HFFc6 (cell line): ENCODE results near the gene AUTS2. TPM values are rescaled to one million over a fixed set of nuclear protein-coding genes. Genes with fewer than 3 reads are reported as not detected.

ENCODE experiments used
- DNase-seq: peaks from one replicate; pipeline ENCODE4 v3.0.0-alpha.2; 2018
- H3K27ac Mint-ChIP-seq: 2 replicates; pipeline ENCODE4 v1.8.0; 2020; ENCODE audit warnings: mild to moderate bottlenecking, mixed read lengths
- H3K27me3 Mint-ChIP-seq: 2 replicates; pipeline ENCODE4 v1.8.0; 2021; ENCODE audit warnings: mild to moderate bottlenecking, moderate library complexity, mixed read lengths; ENCODE audit not compliant: insufficient read depth
- H3K36me3 Mint-ChIP-seq: 2 replicates; pipeline ENCODE4 v1.8.0; 2021; ENCODE audit warnings: low read depth, mixed read lengths
- H3K4me1 Mint-ChIP-seq: 2 replicates; pipeline ENCODE4 v1.8.0; 2020; ENCODE audit warnings: low read depth, mixed read lengths
- H3K4me3 Mint-ChIP-seq: 2 replicates; pipeline ENCODE4 v1.8.0; 2020; ENCODE audit warnings: mild to moderate bottlenecking, moderate library complexity, mixed read lengths
- H3K9me3 Mint-ChIP-seq: 2 replicates; pipeline ENCODE4 v1.8.0; 2020; ENCODE audit warnings: mild to moderate bottlenecking, mixed read lengths
- total RNA-seq, 6 experiments: library from RNA; stranded (reverse); fragmentation: NEBNext Ultra II Directional; extraction: Animal tissue kit (Norgen Biotek cat#: 25700); gene quantifications; 2 replicates in 1 of 6; 3 replicates in 5 of 6; pipeline ENCODE4 v1.2.3, GENCODE V29; 2021
- TF ChIP-seq, protein P1 (sequence below): fragments of 200-600 bp; sonication (generic); IDR thresholded peaks from 2 replicates; pipeline ENCODE4 v1.5.0; 2021; ENCODE audit warnings: antibody characterized with exemption, mild to moderate bottlenecking

Gene AUTS2
- total RNA-seq, 6 experiments from 2014 or later: 0.02 to 0.19 (median 0.16) TPM; not detected in 2

DNA sequence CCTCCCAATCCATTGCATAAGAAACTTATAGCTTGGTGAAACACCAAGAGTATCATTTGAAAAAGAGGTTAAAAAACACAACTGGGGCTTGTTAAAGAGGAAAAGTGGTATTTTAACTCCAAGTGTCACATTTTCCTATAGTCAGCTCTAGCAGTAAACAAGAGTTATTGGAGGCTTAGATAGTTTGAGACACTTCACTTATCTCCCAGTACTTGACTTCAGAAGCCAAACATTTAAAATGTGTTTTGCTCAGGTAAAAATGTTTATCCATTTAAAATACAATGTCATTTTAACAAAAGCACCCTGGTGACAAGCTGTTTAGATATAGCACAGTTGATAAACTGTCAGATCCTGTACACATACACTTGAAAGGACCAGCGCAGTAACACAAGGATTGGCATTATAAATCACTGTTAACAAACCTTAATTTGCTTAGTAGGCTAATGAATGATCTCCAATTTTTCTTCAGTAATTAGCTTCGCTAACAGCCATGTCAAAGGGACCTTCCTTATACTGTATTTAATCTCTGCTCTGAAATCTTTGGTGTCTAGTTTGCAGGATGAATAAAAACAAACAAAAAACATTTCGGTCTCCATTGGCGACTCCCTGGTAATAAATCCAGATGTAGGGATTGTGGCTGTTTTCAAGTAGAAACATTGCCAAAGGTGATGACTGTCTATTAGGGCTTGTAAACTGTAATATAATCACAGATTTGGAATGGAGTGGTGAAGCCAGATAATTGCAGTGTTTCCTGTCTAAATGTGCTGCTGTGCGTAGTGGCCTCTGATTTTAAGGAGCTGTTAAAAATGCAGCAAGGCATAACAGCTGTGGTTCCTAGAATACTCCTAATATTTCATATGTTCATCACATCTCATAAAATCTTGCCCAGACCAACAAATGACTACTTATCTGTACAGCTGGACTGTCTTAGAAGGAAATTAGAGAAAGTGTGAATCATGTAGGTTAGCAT, 545.1 kb downstream of the AUTS2 start:
- no peak for DNase-seq
- Mint-ChIP-seq H3K27ac (no peak overlapping the region), H3K36me3 (no peaks in the 10 kb centered on the region), H3K9me3 (peaks cover 58% of the 10 kb centered on the region), H3K27me3 (no peaks in the 10 kb centered on the region; the same call in 1 of the 2 replicates), H3K4me1 (no peaks in the 10 kb centered on the region), H3K4me3 (no peak overlapping the region)
- TF ChIP-seq, protein P1, sequence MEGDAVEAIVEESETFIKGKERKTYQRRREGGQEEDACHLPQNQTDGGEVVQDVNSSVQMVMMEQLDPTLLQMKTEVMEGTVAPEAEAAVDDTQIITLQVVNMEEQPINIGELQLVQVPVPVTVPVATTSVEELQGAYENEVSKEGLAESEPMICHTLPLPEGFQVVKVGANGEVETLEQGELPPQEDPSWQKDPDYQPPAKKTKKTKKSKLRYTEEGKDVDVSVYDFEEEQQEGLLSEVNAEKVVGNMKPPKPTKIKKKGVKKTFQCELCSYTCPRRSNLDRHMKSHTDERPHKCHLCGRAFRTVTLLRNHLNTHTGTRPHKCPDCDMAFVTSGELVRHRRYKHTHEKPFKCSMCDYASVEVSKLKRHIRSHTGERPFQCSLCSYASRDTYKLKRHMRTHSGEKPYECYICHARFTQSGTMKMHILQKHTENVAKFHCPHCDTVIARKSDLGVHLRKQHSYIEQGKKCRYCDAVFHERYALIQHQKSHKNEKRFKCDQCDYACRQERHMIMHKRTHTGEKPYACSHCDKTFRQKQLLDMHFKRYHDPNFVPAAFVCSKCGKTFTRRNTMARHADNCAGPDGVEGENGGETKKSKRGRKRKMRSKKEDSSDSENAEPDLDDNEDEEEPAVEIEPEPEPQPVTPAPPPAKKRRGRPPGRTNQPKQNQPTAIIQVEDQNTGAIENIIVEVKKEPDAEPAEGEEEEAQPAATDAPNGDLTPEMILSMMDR: no peak

DNA sequence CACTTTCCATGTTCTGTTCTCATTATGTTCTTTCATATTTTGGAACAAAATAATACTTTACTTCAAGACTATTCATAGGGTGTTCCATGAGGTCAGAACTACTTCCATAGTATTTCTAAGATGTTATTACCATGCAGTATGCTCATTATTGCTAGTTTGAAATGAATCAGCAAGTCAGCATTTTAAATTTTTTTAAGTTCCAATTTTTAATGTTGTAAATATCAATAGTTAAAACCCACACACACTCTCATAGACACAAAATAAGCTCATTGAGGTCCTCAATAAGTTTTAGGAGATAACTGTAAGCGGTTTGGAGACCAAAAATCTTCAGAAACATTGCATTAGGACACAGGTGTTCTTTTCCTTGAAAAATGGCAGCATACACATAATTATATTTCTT, 550.7 kb downstream of the AUTS2 start:
- DNase-seq: no peak
- no peak overlapping the region for H3K4me3 Mint-ChIP-seq
- H3K36me3 Mint-ChIP-seq: no peaks in the 10 kb centered on the region
- peaks cover 61% of the 10 kb centered on the region for H3K9me3 Mint-ChIP-seq
- TF ChIP-seq, protein P1: no peak
- no peaks in the 10 kb centered on the region for H3K4me1 Mint-ChIP-seq
- no peaks in the 10 kb centered on the region; the same call in 1 of the 2 replicates for H3K27me3 Mint-ChIP-seq
- H3K27ac Mint-ChIP-seq: no peak overlapping the region

DNA sequence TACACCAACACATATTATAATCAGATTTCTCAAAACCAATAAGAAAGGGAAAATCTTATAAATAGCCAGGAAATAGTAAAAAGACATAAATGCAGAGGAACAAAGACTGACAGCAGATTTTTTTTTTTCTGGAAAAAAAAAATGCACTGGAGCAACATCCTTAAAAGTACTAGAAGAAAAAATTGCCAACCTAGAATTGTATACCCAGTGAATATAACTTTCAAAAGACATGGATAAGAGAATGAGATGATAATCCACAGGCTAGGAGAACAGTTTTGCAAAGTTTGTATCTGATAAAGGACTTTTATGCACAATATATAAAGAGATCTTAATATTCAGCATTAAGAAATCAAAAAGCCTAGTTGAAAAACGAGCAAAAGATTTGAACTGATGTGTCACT, 554.0 kb downstream of the AUTS2 start:
- H3K27ac Mint-ChIP-seq: no peak overlapping the region
- no peak for DNase-seq
- H3K27me3 Mint-ChIP-seq: no peaks in the 10 kb centered on the region
- no peaks in the 10 kb centered on the region for H3K4me1 Mint-ChIP-seq
- H3K9me3 Mint-ChIP-seq: peaks cover 59% of the 10 kb centered on the region
- H3K4me3 Mint-ChIP-seq: no peak overlapping the region
- no peaks in the 10 kb centered on the region for H3K36me3 Mint-ChIP-seq
- TF ChIP-seq, protein P1: no peak

DNA sequence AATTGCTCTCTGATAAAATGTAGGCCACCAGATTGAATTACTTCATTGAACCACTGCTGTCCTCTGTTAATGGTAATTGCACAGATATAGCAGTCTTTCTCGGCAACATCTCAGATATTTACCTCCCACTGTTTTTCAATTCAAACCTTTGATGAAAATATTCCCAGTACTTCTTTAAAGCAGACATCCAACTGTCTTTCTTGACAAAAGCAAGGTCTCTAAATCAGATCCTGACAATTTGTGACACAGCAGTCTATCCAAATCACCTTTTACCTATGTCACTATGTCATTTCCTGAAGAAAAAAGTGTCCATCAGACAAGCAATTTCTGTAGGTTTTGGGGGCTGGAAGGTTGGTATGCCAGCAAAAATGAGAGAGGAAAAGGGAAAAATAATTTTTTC, 555.7 kb downstream of the AUTS2 start:
- TF ChIP-seq, protein P1: no peak
- Mint-ChIP-seq H3K27me3 (no peaks in the 10 kb centered on the region), H3K4me1 (no peaks in the 10 kb centered on the region), H3K9me3 (peaks cover 62% of the 10 kb centered on the region), H3K27ac (no peak overlapping the region), H3K36me3 (peaks cover 6% of the 10 kb centered on the region; the same call in 1 of the 2 replicates), H3K4me3 (no peak overlapping the region)
- no peak for DNase-seq

DNA sequence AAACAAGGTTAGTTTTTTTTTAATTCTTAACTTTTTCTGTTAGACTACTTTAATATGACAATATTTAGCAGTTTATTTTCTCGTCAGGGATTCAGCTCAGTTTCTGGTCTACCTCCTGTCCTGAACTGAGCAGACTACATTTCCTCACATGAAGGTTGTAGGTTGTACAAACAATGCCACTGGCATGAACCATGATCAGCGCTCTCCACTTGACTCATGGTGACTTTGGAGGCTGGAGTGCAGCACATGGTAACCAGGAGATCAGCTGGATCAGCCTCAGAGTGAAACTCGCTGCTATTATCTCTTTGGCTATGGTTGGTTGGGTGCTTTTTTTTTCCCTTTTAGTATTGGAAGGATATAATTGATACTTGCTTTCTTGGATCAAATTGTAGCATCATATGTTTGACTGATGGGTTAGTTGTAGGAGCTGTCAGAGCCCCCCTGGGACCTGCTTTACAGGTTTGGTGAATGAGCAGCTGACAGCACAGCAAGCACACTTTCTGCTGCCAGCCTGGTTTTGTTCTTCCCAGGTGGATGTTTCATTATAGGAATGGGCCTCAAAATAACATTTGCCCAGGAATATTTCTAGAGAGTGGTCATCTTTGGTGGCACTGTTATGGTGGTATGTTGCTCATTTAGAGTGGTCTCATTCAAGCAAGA, 556.4 kb downstream of the AUTS2 start:
- no peak for DNase-seq
- no peak overlapping the region for H3K4me3 Mint-ChIP-seq
- H3K27ac Mint-ChIP-seq: no peak overlapping the region
- no peaks in the 10 kb centered on the region for H3K4me1 Mint-ChIP-seq
- peaks cover 6% of the 10 kb centered on the region; the same call in 1 of the 2 replicates for H3K36me3 Mint-ChIP-seq
- no peaks in the 10 kb centered on the region for H3K27me3 Mint-ChIP-seq
- peaks cover 56% of the 10 kb centered on the region for H3K9me3 Mint-ChIP-seq
- TF ChIP-seq, protein P1: no peak
